Stimulated activated CD8-positive, alpha-beta memory T cell treated with anti-CD3 and anti-CD28 coated beads, Interleukin-4, amount 100 ng/mL, for 4 hours (primary cell): ENCODE measurements around the gene ZRANB1.
"Not testable (repeated sequence)": the region's sequence is repeated elsewhere in the genome, so short reads cannot be mapped to it uniquely, and the experiment has no call there.

Experiments used
- DNase-seq, 2 donors: peaks; one replicate each; pipeline ENCODE4 v3.0.0-alpha.2; 2020; ENCODE audit warnings: low read depth in 2 of 2, low spot score in 1 of 2

Gene ZRANB1

GRCh38 chr10:124963866-124964720 is 22.2 kb downstream of the ZRANB1 start:
- no peak for DNase-seq

GRCh38 chr10:124966008-124966407 is 24.1 kb downstream of the ZRANB1 start:
- DNase-seq, result no peak

- no peak for DNase-seq
Observed at GRCh38 chr10:124967255-124967654, 25.3 kb downstream of the ZRANB1 start.

GRCh38 chr10:124971276-124971675 is 29.4 kb downstream of the ZRANB1 start:
- DNase-seq, result no peak

GRCh38 chr10:124972637-124973036 is 30.7 kb downstream of the ZRANB1 start:
- DNase-seq, result no peak

- no peak for DNase-seq
Observed at GRCh38 chr10:124974131-124974530, 32.2 kb downstream of the ZRANB1 start.

- no peak for DNase-seq
Observed at GRCh38 chr10:124975977-124976514, 34.1 kb downstream of the ZRANB1 start.

- DNase-seq, result no peak
Observed at GRCh38 chr10:124977161-124977560, 35.2 kb downstream of the ZRANB1 start.

- no peak for DNase-seq
Observed at GRCh38 chr10:124977648-124978375, 35.9 kb downstream of the ZRANB1 start.

GRCh38 chr10:124978376-124978725 is 36.4 kb downstream of the ZRANB1 start:
- no peak for DNase-seq

GRCh38 chr10:124983321-124983720 is 41.4 kb downstream of the ZRANB1 start:
- no peak for DNase-seq

GRCh38 chr10:124984376-124984775 is 42.5 kb downstream of the ZRANB1 start:
- DNase-seq, result no peak

GRCh38 chr10:124985162-124985561 is 43.2 kb downstream of the ZRANB1 start:
- DNase-seq, result no peak

- DNase-seq, result no peak
Observed at GRCh38 chr10:124987788-124988187, 45.9 kb downstream of the ZRANB1 start.

- not testable (repeated sequence) for DNase-seq
Observed at GRCh38 chr10:124988753-124989152, 46.8 kb downstream of the ZRANB1 start.

- no peak for DNase-seq
Observed at GRCh38 chr10:124989526-124989925, 47.6 kb downstream of the ZRANB1 start.

- no peak for DNase-seq
Observed at GRCh38 chr10:124990671-124991625, 49.0 kb downstream of the ZRANB1 start.

GRCh38 chr10:124991835-124992234 is 49.9 kb downstream of the ZRANB1 start:
- DNase-seq, result no peak

- no peak for DNase-seq
Observed at GRCh38 chr10:124992462-124993344, 50.8 kb downstream of the ZRANB1 start.

- DNase-seq, result no peak
Observed at GRCh38 chr10:124993345-124993708, 51.4 kb downstream of the ZRANB1 start.
